ENCODE results near the gene RAB26. TPM values are rescaled to one million over a fixed set of nuclear protein-coding genes. Genes with fewer than 3 reads are reported as not detected.

Gene RAB26
- total RNA-seq, 1 donor from 2014 or later, result 0.26 TPM

DNA sequence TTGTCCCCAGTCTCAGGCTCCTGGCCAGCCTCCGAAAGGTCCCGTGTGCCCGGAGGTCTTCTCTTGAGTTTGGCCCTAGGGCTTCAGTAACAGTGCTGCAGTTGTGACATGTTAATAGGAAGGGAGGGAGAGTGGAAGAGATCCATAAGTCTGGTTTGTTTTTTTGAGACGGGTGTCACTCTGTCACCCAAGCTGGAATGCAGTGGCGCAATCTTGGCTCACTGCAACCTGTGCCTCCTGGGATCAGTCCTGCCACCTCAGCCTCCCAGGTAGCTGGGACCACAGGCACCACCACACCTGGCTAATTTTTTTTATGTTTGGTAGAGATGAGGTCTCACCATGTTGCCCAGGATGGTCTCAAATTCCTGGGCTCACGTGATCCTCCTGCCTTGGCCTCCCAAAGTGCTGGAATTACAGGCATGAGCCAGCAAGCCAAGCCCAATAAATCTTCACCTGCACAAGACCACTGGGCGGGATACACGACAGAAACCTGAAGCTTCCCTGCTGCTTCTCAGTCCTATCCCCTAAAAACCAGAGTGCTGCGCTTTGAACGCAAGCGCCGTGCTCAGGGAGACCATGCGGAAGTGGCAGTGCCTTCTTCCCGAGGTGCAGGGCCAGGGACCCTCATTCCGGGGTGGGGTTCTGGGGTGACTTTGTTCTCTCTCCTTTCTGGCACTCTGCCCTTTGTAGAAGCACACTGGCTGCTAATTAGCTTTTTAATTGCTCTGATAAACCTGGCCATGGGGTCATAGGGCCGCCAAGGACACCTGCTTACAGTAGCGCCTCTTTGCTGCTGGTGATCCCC is 18.0 kb downstream of the RAB26 start:
- Histone ChIP-seq H3K36me3 (ENCODE audit: control insufficient read depth, insufficient read depth, low read length) (peaks cover 29% of the 10 kb centered on the region), H3K27me3 (ENCODE audit: control insufficient read depth, insufficient read depth, low read length) (no peaks in the 10 kb centered on the region), H3K4me3 (ENCODE audit: low read depth, low read length) (no peak overlapping the region)
- DNase-seq (ENCODE audit: low read depth) (no peak), FAIRE-seq (no peak)
- no peak for TF ChIP-seq CTCF (IDR thresholded peaks at IDR 0.05; ENCODE audit: insufficient read depth, low read length, severe bottlenecking)

DNA sequence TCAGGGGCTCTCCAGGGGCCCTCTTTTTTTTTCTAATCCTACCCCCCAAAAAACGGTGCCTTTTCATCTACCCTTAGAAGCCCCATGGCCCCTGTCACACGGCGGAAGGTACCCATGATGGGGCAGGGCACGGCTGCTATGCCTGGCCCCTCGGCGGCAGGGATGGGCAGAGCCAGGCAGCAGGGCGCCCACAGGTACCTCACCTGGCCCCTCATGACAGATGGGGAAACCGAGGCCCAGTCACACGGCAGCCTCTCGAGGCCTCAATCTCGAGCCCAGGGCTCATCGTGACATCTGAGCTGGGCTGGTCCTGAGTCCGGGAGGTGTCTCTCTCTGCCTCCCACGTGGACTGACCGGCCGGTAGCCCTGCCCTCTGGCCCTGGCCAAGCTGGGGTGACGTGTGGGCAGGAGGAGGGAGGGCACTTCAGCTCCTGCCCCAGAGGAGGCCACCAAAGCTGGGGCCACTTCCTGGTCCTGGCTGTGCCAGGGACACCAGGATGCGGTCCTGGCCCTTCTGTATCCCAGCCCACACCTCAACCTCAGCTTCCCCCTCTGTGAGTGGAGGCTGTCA is 18.7 kb downstream of the RAB26 start:
- no peak overlapping the region for H3K4me3 ChIP-seq (ENCODE audit: low read depth, low read length)
- peaks cover 34% of the 10 kb centered on the region for H3K36me3 ChIP-seq (ENCODE audit: control insufficient read depth, insufficient read depth, low read length)
- FAIRE-seq, result no peak

GRCh38 chr16:2170080-2170479 is 21.7 kb downstream of the RAB26 start:
- FAIRE-seq (no peak), DNase-seq (ENCODE audit: low read depth) (no peak)
- no peaks in the 10 kb centered on the region for H3K27me3 ChIP-seq (ENCODE audit: control insufficient read depth, insufficient read depth, low read length)
- H3K4me3 ChIP-seq (ENCODE audit: low read depth, low read length), result no peak overlapping the region
- no peak for TF ChIP-seq CTCF (IDR thresholded peaks at IDR 0.05; ENCODE audit: insufficient read depth, low read length, severe bottlenecking)
- H3K36me3 ChIP-seq (ENCODE audit: control insufficient read depth, insufficient read depth, low read length), result peaks cover 40% of the 10 kb centered on the region

More for the DNA sequence above, 18.7 kb downstream of the RAB26 start:
- no peaks in the 10 kb centered on the region for H3K27me3 ChIP-seq (ENCODE audit: control insufficient read depth, insufficient read depth, low read length)
- no peak for TF ChIP-seq CTCF (IDR thresholded peaks at IDR 0.05; ENCODE audit: insufficient read depth, low read length, severe bottlenecking)
- no peak for DNase-seq (ENCODE audit: low read depth)

- Histone ChIP-seq H3K36me3 (ENCODE audit: control insufficient read depth, insufficient read depth, low read length) (peaks cover 41% of the 10 kb centered on the region), H3K4me3 (ENCODE audit: low read depth, low read length) (no peak overlapping the region), H3K27me3 (ENCODE audit: control insufficient read depth, insufficient read depth, low read length) (no peaks in the 10 kb centered on the region)
- FAIRE-seq (no peak), DNase-seq (ENCODE audit: low read depth) (no peak)
- no peak for TF ChIP-seq CTCF (IDR thresholded peaks at IDR 0.05; ENCODE audit: insufficient read depth, low read length, severe bottlenecking)
Measured at GRCh38 chr16:2170587-2171435, 22.4 kb downstream of the RAB26 start.

DNA sequence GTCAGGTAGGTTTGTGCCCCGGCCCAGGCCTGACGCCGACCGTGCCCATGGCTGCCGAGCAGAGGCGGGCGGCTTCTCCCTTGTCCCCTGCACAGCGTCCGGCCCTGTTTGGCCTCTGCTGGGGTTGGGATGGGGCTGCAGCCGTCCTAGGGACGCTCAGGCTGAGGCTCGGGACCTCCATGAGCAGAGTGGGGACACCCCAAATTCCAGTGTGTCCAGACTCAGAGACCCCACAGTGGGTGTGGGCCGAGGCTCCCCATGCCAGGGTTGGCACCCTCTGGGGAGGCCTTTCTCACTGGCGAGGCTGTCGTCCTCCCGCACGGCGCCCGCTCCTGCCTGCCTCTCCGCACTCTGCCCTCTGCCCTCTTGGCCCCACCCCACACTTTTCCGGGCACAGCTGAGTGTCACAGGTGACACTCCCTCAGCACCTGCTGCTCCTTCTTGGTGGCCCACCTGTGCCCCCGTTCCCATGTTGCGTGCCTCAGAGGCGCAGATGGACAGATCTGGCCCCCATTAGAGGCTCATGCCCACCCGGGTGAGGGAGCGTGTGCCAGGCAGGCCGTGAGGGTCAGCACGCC is 23.3 kb downstream of the RAB26 start:
- no peak for TF ChIP-seq CTCF (IDR thresholded peaks at IDR 0.05; ENCODE audit: insufficient read depth, low read length, severe bottlenecking)
- Histone ChIP-seq H3K27me3 (ENCODE audit: control insufficient read depth, insufficient read depth, low read length) (no peaks in the 10 kb centered on the region), H3K4me3 (ENCODE audit: low read depth, low read length) (no peak overlapping the region), H3K36me3 (ENCODE audit: control insufficient read depth, insufficient read depth, low read length) (peaks cover 38% of the 10 kb centered on the region)
- DNase-seq (ENCODE audit: low read depth) (no peak), FAIRE-seq (no peak)
